ENCODE measurements around the gene CHRNA4.

DNA sequence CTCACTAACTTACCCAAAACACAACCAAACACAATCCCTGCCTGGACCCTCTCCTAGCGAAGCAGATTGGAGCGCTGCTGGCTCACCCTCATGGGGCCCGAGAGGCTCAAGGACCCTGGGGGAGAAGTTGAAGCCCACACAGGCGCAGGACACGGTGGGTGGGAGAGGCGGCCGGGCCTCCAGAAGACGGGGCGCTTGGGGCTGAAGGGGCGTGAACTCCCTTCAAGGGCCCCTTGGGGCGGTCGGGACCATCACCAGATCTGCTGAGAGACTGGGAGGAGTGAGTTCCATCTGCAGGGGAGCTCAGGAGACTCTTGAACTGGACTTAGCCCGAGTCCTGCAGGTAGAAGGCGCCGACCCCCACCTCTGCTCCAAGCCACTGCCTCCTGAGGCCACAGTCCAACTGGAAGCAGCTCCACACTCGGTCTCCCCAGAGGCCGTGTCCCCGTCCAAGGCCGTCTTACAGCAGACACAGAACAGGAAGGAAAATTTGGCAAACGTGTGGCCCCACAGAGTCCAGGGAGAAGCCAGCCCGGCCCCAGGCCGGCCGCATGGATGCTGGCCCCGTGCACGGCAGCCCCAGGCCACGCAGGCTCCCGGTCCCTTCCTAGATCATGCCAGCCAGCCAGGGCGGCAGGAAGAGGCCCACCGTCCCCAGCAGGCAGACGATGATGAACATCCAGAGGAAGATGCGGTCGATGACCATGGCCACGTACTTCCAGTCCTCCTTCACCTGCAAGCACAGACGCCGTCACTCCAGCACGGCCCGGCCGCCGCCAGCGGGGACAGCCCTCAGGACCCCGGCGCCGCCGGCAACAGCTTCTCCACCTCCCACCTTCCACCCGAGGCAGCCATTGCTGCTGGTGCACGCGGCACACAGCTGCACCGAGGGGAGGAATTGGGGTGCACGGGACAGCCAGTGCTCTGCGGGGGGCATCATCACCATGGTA lies 14.7 kb downstream of the CHRNA4 start:
- TF ChIP-seq CTCF (IDR thresholded peaks at IDR 0.05) (no peak), POLR2A (IDR thresholded peaks at IDR 0.05) (no peak)
